ENCODE results near the gene CLTB.

Gene CLTB

DNA sequence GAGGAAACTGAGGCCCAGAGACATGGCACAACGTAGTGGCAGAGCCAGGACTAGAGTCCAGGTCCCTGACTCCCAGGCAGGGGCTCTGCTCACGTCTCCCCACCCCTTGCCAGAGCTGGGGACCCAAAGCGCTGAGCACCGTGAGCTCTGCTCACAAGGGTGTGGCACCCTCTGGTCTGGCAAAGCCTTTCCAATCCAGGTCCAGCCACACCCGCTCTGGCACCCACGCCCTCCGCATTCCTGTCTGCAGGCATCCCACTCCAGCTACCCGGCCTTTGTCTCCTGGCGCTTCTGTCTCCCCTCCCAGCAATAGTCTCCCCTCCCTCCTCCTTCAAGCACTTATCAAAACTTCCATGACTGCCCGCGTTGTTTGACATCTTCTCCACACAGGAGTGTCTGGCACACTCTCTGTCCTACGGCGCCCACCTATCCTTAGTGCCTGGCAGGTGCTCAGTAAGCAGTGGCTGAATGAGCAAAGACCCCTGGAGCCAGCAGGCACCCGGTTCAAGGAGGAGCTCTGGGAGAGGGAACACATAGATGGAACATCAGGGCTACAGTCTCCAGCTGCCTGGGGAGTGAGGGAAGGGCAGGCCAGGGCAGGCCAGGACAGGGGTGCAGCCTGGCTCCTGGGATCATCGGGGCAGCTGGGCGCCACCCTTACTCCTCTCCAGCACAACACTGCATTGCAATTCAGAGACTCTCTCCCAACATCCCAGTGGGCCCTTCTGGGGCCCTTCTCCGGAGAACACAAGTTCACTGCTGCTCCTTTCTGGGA is 15.8 kb downstream of the CLTB start:
- DNase-seq = no peak

DNA sequence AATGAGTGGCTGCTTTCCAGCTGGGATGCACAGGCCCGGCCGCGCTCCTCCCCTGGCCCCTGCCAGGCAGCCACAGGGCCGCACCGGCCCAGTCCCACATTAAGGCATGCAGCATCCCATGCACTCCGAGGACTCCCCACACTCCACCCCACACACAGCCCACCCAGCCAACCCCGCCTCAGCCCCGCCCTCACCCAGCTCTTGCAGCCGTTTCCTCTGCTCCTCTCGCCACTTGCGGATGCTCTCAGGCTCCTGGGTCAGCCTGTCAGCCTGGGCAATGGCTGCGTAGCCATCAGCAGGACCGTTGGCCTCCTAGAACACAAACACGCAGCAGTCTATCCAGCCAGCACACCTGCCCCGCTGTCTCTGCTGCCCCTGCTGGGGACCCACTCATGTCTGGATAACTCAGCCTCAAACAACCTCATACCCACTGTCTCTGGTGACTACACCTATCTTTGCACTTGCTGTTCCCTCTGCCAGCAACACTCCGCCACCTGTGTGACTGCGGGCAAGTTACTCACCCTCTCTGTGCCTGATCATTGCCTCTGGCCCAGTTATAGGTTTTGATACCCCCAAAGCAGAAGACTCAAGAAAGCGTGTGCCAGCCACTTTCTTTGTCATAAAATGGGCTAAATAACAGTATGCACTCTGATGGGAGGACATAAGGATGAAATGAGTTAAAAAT is 18.5 kb downstream of the CLTB start:
- DNase-seq = no peak

GRCh38 chr5:176396330-176396729 is 20.0 kb downstream of the CLTB start:
- DNase-seq = peak; percentile 34 to 85

GRCh38 chr5:176394881-176395675 is 21.3 kb downstream of the CLTB start:
- no peak for DNase-seq

DNA sequence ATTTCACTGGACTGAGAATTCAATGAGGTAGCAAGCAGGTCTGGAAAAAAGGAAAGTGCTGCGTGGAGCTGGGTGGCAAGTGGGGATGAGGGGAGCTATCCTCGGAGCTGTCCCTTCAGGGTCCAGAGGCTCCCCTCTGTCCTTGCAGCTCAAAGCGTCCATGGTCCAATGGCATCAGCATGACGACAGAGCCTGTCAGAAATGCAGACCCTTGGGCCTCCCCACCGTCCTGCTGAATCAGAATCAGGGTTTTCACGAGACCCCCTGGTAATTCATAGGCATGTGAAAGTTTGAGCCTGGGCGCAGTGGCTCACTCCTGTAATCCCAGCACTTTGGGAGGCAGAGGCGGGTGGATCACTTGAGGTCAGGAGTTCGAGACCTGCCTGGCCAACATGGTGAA is 22.2 kb downstream of the CLTB start:
- no peak for DNase-seq

DNA sequence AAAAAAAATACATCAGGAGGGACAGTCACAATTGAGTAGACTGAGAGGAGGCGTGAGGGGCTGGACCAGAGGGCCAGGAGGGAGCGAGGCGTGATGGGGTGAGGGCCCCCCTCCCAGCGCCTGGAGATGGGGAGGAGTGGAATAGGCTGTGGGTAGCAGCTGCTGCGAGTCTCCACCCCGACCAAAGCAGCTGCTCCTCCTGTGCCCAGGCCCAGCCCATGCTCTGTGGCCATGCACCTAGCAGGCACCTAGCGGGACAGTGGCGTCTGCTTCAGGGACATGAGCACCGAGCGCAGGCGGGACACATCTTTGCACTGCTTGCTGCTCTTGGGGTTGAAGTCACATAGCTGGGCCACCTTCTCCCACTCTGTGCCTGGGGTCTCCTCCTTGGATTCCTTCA is 23.8 kb downstream of the CLTB start:
- no peak for DNase-seq

DNA sequence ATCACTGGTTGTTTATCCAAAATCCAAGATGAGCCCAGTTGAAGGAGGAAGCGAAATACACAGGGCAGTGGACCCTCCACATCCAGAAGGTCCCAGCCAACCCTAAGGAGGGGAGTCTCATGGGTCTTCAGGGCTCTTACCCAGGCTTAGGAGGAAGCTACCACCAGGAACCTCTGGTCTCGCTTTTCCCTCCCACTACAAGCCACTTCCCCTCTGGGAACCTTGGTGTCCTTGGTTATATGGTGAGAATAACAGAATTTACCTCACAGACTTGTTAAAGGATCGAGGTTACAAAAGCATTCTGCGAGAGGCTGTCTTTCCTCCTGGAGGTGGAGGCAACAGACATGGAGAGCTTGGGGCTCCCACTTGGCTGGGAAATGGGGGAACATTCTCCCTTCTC is 24.3 kb downstream of the CLTB start:
- no peak for DNase-seq

DNA sequence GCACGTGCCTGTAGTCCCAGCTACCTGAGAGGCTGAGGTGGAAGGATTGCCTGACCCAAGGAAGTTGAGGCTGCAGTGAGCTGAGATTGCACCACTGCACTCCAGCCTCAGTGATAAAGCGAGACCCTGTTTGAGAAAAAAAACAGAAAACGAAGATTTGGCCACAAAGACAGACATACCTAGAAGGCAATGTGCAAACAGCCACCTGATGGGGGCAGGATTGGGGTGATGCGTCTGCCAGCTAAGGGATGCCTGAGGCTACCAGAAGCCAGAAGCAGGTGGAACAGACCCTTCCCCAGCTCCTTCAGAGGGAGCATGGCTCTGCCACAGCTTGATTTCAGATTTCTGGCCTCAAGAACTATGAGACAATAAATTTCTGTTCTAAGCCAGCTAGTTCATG is 24.9 kb downstream of the CLTB start:
- DNase-seq = no peak

DNA sequence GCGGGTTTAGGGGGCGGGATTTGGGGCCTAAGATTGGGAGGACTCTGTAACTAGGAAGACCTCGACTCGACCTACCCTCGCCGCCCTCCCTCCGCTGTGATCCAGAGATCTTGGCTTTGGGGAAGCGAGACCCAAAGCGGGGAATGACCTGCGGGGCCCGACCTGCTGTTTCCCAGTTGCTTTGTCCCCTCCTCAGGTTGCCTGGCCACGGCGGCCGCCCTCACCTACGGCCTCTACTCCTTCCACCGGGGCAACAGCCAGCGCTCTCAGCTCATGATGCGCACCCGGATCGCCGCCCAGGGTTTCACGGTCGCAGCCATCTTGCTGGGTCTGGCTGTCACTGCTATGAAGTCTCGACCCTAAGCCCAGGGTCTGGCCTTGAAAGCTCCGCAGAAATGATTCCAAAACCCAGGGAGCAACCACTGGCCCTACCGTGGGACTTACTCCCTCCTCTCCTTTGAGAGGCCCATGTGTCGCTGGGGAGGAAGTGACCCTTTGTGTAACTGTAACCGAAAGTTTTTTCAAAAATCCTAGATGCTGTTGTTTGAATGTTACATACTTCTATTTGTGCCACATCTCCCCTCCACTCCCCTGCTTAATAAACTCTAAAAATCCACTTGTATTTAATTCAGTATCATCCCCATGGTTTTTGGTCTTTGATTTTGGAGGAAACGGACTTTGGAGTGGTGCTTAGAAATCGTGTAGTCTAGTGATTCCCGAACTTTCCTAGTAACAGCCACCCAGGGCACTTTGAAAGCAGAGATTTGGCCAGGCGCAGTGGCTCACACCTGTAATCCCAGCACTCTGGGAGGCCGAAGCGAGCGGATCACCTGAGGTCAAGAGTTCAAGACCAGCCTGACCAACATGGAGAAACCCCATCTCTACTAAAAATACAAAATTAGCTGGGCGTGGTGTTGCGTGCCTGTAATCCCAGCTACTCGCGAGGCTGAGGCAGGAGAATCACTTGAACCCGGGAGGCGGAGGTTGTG is 26.9 kb downstream of the CLTB start:
- DNase-seq = peak in 1 of 2 experiments; percentile 57

GRCh38 chr5:176388444-176389134 is 27.8 kb downstream of the CLTB start, which contains the start of the genes HIGD2A and NOP16:
Gene HIGD2A, plus strand, starts transcription at chr5:176388751. Its CDS starts 69 bp downstream, at chr5:176388820.
Gene NOP16, minus strand, starts transcription at chr5:176388598. Its CDS starts 59 bp downstream, at chr5:176388539.
- peak; percentile 98 for DNase-seq

GRCh38 chr5:176388003-176388443 is 28.3 kb downstream of the CLTB start:
- peak; percentile 6 to 34 for DNase-seq

DNA sequence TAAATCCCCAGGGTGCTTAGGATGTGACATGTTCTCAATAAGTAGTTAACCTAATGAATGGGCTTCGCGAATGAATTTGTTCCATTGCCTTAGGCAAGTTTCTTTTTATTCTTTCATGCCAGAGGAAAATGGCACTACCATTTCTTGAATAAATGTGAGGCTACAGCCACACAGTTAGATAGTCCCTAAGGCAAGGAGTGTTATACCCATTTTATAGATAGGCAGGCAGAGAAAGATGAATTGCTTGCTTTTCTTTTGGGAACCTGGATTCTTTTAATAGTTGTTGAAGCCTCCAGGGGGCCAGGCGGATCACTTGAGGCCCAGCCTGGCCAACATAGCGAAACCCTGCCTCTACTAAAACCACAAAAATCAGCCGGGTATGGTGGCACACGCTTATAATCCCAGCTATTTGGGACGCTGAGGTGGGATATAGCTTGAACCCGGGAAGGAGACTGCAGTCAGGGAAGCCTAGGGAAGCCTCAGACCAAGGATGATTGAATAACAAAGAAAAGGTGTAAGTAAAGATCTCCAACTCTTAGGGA is 28.9 kb downstream of the CLTB start:
- no peak for DNase-seq

GRCh38 chr5:176386491-176386890 is 29.8 kb downstream of the CLTB start:
- no peak for DNase-seq

DNA sequence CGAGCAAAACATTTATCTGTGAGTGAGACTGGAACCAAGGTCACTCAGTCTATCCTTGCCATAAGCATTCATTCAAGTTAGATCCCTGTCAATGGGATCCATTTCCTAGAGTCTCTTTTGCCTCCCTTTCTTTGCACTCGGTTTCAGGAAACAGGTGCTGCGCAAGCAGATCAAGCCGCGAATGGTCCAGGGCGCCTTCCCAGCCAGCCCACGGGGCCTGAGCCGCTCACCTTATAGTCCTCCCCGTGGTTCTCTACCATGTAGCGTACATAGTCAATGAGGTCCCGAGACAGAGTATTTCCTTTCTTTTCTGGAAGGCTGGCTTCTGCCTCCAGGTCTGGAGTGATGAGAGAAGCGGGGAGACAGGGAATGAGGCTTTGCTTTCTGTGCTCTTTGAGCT is 31.3 kb downstream of the CLTB start:
- DNase-seq = no peak

- no peak for DNase-seq
Observed at GRCh38 chr5:176384366-176384930, 31.9 kb downstream of the CLTB start.

DNA sequence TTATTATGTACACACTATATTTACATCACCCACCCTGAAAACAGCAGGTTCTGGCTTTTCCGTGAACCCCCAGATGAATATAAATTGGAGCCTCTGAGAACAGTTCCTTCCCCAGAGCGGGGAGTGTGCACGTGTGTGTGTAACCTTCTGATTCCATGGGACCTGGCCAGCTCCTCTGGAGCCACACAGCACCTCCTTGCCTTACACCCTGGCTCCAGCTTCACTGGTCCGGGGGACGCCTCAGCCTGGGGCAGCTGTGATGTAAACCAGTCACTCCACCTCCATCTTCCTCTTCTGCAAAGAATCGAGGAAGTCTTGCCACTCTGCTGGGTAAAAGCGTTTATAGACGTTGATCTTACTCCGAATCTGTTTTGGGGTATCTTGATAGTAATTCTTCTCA is 32.4 kb downstream of the CLTB start:
- no peak for DNase-seq

GRCh38 chr5:176383248-176383905 is 33.0 kb downstream of the CLTB start:
- DNase-seq = no peak

GRCh38 chr5:176382721-176383120 is 33.6 kb downstream of the CLTB start:
- DNase-seq = no peak

- DNase-seq = no peak
Observed at GRCh38 chr5:176381979-176382378, 34.4 kb downstream of the CLTB start.

- DNase-seq = no peak
Observed at GRCh38 chr5:176381423-176381822, 34.9 kb downstream of the CLTB start.

Measured in NCI-H524 (cell line).